ENCODE measurements around the gene GPR108.
"Not testable (repeated sequence)": the region's sequence is repeated elsewhere in the genome, so short reads cannot be mapped to it uniquely, and the experiment has no call there.

GPR108 gene

DNA sequence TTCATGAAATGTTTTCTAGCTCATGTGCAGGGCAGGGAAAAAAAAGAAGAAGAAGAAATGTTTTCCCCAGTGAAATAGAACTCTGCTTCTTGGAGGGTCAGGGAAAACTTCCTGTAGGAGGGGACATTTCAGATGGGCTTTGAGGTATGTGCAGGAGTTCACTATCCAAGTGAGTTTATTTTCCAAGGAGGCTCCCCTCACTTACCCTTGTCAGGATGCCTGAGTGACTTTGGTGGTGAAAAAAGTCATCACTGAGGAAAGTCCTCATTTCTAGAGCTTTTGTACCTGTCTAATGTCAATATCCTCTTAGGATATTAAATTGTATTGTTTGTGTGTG, 16.3 kb downstream of the GPR108 start:
- DNase-seq (ENCODE audit: low read depth in 2 of 2) = no peak

DNA sequence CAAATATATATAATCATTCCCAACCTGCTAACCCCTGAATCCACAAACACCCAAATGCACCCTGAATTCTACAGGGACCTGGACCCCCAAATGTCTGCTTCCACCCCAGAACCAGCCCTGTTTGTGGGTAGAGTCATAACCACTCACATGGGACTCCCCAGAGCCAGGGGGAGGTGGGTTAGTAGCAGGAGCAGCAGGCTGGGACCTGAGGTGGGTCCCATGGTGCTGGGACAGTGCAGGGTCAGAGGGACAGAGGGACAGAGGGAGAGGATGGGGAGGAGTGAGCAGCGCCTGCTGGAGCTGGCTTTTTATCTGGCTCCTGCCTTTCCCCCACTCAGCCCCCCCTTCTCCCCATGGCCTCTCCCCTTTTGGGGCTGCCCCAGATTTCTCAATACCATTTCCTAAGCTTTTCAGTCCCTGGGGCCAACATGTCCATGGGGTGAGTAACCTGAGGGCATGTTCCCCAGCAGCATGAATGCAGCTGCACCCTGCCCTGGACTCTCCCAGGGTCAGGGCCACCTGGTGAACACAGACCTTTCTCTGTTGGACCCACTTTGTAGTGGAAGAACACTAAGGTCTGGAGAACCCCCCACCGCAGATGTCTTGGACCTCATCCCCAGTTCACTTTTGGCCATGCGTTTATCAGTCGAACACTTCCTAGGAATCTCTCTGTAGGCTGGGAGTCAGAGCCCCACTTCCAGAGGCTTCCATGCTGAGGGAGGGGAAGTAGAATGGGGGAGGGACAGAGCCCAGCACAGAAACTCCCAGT, 16.8 kb downstream of the GPR108 start, which contains the start of gene C3:
C3 (minus strand) TSS at position 282 of the 769 bp plus-strand sequence; CDS start at position 221, 61 bp downstream.
- no peak for DNase-seq (ENCODE audit: low read depth in 2 of 2)

DNA sequence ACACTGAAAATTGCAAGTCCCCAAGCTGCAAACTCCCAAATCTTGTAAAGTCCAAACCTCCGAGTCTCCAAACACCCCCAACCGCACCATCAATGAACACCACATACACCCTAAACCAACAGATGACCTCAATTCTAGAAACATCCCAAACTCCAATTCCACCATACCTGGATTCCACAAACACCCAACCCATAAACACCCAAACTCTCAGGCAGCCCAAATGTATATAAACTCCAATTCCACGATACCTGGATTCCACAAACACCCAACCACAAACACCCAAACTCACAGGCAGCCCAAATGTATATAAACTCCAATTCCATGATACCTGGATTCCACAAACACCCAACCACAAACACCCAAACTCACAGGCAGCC, 17.4 kb downstream of the GPR108 start:
- DNase-seq (ENCODE audit: low read depth in 2 of 2) = no peak

DNA sequence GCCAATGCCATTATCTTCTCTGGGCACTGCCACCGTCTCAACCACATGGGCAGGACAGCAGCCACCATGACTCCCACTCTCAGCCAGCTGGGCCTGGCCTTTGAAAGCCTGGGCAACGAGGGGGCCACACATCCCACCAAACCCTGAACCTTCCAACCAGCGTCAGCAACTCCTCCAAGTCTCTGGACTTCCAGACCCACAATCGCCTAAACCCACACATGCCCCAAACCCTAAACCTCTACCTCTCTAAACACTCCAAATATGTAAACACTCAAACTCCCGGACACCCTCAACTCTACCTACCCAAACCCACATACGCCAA, 17.9 kb downstream of the GPR108 start:
- no peak for DNase-seq (ENCODE audit: low read depth in 2 of 2)

DNA sequence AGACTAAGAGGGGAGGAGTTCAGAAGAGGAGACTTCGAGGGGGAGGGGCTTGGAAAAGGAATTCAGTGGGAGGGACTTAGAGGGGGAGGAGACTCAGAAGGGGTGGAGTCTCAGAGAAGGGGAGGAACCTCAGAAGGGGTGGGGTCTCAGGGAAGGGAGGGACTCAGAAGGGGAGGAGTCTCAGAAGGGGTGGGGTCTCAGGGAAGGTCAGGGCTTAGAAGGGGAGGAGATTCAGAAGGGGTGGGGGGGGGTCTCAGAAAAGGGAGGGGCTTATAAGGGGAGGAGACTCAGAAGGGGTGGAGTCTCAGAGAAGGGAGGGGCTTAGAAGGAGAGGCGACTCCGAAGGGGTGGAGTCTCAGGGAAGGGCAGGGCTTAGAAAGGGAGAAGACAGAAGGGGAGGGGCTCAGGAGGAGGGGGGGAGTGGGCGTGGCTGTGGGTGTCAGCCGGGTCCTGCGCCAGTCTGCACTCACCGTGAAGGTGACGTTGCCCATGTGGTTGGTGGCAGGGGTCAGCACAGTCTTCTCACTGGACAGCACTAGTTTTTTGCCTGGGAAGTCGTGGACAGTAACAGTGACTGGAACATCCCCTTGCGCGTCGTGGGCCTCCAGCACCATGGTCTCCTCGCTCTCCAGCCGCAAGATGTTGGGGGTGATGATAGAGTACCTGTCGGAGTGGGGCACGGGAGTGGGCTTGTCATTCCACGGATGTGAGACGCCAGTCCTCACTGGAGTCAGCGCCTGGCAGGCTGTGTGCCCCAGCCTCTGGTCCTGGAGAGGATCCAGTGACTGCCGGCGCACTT, 18.4 kb downstream of the GPR108 start:
- DNase-seq (ENCODE audit: low read depth in 2 of 2) = no peak

DNA sequence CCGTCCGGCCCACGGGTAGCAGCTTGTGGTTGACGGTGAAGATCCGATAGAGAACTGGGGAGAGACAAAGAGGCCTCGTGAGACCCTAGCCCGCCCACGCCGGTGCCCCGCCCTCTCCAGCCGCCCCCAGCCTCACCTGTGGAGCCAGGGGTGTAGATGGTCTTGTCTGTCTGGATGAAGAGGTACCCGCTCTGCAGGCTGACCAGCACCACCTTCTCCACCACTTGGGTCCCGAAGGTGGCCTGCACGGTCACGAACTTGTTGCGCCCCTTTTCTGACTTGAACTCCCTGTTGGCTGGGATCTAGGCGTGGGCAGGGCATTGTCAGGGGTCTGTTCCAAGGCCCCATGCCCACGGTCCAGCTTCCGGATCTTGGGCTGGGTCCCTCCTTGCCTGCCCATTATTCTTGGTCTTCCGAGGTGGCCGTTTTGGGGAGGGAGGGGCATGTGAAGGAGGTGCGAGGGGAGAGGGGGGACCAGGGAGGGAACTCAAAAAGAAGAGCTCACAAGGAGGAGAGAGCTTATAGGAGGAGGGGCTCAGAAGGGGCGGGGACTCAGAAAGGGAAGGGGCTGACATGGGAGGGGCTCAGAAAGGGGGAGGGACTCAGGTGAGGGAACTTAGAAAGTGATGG, 19.2 kb downstream of the GPR108 start:
- DNase-seq (ENCODE audit: low read depth in 2 of 2) = no peak

DNA sequence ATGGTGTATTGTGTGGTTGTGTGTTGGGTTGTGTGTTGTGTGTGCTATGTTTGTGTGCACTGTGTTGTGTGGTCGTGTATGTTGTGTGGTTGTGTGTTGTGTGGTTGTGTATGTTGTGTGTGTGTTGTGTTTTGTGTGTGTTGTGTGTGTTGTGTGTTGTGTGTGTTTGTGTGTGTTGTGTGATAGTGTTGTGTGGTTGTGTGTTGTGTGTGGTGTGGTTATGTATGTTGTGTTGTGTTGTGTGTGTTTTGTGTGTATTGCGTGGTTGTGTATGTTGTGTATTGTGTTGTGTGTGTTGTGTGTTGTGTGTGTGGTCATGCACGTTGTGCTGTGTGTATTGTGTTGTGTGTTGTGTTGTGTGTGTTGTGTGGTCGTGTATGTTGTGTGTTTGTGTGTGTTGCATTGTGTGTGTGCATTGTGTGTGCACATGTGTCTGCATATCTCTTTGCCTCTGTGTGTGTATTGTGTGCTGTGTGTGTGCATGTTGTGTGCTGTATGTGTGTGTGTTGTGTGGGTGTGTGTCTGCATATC, 19.9 kb downstream of the GPR108 start:
- no peak for DNase-seq (ENCODE audit: low read depth in 2 of 2)

DNA sequence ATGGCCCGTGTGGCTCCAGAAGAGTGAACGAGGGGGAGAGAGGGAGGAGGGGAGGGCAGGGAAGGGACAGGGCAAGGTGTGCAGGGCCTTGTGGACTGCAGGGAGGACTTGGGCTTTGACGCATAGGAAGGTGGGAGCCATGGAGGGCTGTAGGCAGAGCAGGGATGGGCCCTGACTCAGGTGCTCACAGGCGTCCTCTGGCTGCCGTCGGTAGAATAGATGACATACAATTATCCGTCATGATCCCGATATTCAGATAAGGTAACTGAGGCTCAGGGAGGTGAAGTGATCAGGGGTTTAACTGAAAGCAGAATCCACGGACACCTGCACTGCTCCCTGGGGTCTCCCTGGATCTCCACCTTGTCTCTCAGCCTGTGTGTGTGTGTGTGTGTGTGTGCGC, 20.3 kb downstream of the GPR108 start:
- no peak for DNase-seq (ENCODE audit: low read depth in 2 of 2)

DNA sequence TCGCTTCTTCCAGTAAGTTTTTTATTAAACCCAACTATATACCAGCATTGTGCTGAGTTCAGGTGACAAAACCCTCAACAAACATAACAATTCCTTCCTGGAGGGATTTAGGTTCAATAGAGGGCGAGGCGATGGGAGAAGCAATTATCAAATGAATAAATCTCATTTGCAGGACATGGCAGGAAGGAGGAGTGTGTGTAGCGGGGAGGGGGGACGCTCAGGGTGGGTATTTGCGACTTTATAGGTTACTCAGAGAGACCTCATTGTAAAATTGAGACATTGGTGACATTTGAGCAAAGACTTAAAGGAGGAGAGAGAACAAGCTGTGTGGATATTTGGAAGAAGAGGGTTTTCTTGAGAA, 20.8 kb downstream of the GPR108 start:
- DNase-seq (ENCODE audit: low read depth in 2 of 2) = no peak

DNA sequence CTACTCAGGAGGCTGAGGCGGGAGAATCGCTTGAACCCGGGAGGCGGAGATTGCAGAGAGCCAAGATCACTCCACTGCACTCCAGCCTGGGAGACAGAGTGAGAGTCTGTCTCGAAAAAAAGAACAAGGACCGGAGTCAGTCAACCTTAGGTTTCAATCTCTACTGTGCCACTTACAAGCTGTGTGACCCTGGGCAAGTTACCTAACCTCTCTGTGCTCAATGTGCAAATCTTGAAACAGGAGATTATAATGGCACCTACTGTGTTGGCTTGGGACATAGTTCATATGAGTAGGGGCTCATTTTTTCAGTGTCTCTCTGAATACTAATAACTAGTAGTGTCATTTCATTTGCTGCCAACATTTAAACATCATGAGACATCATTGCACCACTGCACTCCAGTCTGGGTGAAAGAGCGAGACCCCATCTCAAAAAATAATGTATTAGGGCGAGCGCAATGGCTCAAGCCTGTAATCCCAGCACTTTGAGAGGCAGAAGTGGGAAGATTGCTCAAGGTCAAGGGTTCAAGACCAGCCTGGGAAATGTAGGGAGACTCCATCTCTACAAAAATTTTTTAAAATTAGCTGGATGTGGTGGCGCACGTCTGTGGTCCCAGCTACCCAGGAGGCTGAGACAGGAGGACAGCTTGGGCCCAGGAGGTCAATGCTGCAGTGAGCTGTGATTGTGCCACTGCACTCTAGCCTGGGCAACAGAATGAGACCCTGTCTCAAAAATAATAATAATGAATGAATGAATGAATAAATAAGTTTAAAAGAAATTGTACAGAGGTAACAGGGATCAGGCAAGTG, 22.4 kb downstream of the GPR108 start:
- no peak for DNase-seq (ENCODE audit: low read depth in 2 of 2)

DNA sequence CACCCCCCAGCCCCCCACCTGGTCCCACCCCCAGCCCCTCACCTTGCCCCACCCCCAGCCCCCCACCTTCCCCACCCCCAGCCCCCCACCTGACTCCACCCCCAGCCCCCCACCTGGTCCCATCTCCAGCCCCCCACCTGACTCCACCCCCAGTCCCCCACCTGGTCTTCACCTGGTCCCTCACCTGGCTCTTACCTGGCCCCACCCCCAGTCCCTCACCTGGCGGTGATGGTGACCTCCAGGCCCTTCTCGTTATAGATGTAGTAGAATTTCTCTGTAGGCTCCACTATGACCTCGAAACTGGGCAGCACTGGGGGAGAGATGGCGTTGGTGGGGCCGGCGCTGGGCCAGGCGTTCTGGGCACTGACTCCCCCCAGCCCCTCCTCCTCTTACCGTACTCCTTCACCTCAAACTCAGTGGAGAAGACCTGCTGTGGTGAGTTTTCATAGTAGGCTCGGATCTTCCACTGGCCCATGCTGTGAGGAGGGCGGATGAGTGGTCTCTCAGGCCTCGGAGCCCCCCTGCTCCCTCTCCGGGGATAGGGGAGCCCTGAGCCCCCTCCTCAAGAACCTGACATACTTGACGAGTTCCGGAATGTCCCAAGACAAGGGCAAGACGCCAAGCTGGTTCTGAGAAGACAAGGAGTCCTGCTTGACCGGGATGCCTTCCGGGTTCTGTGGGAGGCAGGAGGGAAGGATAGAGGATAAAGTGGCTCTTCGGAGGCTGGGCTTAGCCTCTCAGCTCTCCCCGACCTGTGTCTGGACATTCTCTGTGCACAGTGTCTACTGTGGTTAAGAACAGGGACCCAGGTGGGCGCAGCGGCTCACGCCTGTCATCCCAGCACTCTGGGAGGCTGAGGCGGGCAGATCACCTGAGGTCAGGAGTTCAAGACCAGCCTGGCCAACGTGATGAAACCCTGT, 23.3 kb downstream of the GPR108 start:
- DNase-seq (ENCODE audit: low read depth in 2 of 2) = no peak

DNA sequence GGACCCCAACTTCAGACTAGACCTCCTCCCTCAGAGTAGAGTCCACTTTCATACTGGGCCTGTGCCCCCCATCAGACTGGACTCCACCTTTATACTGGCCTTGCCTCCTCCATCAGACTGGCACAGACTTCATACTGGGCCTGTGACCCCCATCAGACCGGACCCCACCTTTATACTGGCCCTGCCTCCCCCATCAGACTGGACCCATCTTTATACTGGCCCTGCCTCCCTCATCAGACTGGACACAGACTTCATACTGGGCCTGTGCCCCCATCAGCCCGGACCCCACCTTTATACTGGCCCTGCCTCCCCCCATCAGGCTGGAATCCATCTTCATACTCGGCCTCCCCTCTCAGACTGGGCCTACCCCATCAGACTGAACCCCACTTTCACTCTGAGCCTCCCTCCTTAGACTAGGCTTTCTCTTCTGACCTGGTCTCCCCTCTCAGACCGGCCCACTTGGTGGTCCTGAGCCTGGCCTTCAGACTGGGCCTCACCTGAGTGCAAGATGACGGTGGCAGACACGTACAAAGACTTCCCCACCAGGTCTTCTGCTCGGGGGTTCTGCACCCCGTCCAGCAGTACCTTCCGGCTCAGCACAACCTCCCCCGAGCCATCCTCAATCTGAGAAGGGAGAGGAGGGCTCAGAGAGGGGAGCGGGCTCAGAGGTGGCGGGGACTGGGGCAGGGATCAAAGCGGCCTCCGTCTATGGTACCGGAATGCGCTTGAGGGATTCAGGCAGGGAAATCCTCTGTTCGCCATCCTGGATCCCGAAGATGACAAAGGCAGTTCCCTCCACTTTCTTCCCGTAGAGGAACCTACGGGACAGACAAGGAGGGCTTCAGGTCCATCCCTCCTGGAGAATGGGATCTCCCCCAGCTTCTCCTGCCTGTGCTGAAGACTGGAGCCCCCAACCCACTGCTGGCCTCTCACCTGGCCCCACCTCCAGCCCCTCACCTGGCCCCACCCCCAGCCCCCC, 24.4 kb downstream of the GPR108 start:
- DNase-seq (ENCODE audit: low read depth in 2 of 2) = no peak

DNA sequence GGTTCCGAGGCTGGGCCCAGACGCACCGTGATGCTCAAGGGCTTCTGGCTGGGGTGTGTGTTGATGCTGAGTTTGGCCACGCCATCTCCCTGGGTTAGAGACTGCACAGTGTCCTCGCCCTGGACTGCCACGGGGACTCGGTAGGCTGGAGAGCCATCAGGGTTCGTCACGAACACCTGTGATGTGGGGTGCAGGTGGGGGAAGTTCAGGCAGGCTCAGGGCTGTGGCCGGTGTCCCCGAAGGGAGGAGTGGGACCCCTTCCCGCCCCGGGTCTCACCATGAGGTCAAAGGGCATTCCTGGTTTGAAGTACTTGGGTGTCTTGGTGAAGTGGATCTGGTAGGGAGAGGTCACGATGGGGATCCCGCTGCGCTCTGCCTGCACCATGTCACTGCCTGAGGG, 25.1 kb downstream of the GPR108 start:
- no peak for DNase-seq (ENCODE audit: low read depth in 2 of 2)

DNA sequence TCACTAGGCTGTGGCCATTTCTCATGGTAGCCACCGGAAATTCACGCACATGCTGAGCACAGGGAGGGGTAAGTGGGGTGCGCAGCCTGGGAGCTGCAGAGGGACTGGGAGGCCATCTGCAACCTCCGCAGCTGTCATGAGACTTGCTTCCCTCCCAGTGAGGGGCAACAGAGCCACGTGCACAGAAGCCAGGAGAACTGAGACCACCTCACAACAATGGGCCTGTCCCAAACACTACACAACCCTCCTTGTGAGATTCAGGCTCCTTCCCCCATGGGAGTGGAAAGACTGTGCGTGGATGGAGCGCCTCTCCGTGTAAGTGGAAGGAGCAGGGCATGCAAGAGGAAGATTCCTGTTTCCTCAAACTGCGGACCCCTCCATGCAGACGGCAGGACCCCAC, 25.8 kb downstream of the GPR108 start:
- no peak for DNase-seq (ENCODE audit: low read depth in 2 of 2)

DNA sequence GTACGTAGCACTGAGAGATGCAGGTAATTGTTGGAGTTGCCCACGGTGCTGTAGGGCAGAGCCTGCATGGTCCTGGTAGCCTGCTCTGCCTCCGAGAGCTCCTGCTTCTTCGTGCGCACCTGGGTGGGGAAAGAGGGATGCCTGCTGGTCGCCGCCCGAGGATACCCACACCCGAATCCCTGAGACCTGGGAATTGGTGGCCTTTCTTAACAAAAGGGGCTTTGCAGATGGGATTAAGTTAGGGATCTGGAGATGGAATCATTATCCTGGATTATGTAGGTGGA, 26.4 kb downstream of the GPR108 start:
- no peak for DNase-seq (ENCODE audit: low read depth in 2 of 2)

DNA sequence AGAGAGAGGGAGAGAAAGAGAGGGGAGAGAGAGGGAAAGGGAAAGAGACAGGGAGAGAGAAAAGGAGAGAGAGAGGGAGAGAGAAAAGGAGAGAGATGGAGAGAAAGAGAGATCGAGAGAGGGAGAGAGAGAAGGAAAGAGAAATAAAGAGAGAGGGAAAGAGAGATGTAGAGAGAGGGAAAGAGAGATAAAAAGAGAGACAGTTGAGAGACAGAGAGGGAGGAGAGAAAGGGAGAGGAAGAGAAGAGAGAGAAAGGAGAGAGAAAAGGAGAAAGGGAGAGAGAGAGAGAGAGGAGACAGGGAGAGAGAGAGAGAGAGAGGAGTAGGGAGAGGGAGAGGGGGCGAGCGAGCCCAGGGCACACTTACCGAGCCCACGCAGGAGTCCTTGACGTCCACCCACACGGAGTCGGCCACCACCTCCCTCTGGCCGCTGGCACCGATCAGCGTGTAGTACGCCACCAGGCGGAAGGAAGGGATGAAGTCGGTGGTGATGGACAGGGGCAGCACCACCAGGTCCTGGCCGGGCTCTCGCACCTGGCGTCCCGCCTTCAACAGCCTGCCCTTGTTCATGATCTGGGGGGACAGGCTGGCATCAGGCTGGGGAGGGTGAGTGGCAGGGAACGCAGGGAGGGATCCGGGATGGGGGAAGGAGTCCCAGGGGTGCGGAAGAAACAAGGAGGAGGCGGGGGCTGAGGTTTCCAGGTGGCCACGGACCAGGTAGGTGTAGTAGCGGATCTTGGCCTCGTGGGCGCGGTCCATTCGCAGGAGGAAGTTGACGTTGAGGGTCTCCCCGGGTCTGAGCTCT, 26.9 kb downstream of the GPR108 start:
- DNase-seq (ENCODE audit: low read depth in 2 of 2) = no peak

DNA sequence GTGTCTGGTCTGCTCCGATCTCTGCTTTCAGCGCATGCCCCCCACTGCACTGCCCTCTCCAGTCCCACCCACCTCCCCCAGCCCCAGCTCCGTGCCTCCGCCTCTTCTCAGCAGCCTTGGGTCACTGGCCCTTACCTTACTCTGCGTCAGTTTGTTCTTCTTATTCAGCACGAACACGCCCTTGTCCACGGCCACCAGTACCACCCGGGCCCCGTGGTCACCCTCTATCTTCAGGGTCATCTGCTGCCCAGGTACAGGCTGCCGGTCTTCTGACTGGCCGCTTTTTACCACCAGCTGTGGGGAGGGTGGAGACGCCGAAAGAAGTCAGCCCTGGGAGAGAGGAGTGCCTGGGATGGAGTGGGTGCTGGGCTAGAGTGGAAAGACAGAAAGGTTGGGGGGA, 27.8 kb downstream of the GPR108 start:
- DNase-seq (ENCODE audit: low read depth in 2 of 2) = no peak

DNA sequence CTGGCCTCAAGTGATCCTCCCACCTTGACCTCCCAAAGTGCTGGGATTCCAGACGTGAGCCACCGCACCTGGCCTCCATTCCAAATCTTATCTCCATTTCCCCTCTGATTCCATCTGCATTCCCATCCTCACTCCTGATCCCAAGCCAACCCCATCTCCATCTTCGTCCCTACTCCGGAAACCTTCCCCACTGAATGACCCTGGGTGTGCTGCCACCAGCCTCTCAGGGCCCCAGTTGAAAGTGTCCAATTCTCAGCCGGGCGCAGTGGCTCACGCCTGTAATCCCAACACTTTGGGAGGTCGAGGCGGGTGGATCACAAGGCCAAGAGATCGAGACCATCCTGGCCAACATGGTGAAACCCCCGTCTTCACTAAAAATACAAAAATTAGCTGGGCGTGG, 28.5 kb downstream of the GPR108 start:
- not testable (repeated sequence) for DNase-seq (ENCODE audit: low read depth in 2 of 2)

DNA sequence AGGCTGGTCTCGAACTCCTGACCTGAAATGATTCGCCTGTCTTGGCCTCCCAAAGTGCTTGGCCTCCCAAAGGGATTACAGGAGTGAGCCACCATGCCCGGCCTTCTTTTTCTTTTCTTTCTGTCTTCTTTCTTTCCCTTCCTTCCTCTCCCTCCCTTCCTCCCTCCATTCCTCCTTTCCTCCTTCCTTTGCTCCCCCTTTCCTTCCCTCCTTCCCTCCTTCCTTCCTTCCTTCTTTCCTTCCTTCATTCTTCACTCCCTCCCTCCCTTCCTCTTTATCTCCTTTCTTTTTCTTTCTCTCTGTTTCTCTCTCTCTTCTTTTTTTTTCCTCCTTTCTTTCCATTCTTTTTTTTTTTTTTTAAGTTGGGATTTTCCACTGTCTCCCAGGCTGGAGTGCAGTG, 29.0 kb downstream of the GPR108 start:
- DNase-seq (ENCODE audit: low read depth in 2 of 2) = no peak
